Measurements from ENCODE around the gene ABCB8.

The ABCB8 gene

GRCh38 chr7:151028131-151028947 lies at the start of gene ABCB8:
Gene ABCB8 (plus strand): TSS chr7:151028450. CDS start chr7:151028516, 66 bp downstream.
- in situ Hi-C loops (cut with HindIII; ENCODE audit: low pct_ligation_motif_present, low sequenced_read_pairs), result no loop called here
- TF ChIP-seq, protein P1, sequence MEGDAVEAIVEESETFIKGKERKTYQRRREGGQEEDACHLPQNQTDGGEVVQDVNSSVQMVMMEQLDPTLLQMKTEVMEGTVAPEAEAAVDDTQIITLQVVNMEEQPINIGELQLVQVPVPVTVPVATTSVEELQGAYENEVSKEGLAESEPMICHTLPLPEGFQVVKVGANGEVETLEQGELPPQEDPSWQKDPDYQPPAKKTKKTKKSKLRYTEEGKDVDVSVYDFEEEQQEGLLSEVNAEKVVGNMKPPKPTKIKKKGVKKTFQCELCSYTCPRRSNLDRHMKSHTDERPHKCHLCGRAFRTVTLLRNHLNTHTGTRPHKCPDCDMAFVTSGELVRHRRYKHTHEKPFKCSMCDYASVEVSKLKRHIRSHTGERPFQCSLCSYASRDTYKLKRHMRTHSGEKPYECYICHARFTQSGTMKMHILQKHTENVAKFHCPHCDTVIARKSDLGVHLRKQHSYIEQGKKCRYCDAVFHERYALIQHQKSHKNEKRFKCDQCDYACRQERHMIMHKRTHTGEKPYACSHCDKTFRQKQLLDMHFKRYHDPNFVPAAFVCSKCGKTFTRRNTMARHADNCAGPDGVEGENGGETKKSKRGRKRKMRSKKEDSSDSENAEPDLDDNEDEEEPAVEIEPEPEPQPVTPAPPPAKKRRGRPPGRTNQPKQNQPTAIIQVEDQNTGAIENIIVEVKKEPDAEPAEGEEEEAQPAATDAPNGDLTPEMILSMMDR (IDR thresholded peaks at IDR 0.05; ENCODE audit: low read depth, low read length, missing control alignments), result peak; percentile 58
- peak within 1 kb of the TSS; percentile 72 for H3K27ac ChIP-seq
- DNase-seq, result peak; percentile 99
- peak within 1 kb of the TSS; percentile 85 for H3K4me3 ChIP-seq (ENCODE audit: low read depth, low read length)
- H3K27me3 ChIP-seq (replicated peaks), result no peaks in the 10 kb centered on the region
- H3K36me3 ChIP-seq (replicated peaks), result peaks cover 4% of the 10 kb centered on the region

- Histone ChIP-seq H3K27me3 (replicated peaks) (peaks cover 58% of the 10 kb centered on the region), H3K36me3 (replicated peaks) (no peaks in the 10 kb centered on the region), H3K4me3 (ENCODE audit: low read depth, low read length) (no peak overlapping the region), H3K27ac (no peak overlapping the region)
- DNase-seq, result no peak
- in situ Hi-C loops (cut with HindIII; ENCODE audit: low pct_ligation_motif_present, low sequenced_read_pairs), result no loop called here
- TF ChIP-seq, protein P1 (IDR thresholded peaks at IDR 0.05; ENCODE audit: low read depth, low read length, missing control alignments), result no peak
Measured at GRCh38 chr7:150979713-150980390, 48.4 kb upstream of the ABCB8 start.

DNA sequence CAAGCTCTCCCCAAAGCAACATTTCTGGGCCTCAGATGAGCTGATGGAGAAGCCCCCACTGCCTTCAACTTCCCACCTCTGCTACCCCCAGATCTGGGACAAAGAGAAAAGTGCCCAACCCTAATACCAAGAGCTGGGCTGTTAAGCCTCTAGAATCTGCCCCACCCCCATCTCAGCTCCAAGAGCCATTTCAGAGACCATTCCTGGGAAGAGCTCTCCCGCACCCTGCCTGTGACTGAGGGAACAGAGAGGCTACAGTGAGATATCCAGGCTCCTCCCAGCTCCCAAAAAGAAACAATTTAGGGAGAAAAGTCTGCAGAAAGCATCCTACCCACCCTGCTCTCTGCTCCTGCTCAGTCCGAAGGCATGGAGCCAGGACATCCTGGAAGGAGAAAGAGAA lies 47.6 kb upstream of the ABCB8 start:
- in situ Hi-C loops (cut with HindIII; ENCODE audit: low pct_ligation_motif_present, low sequenced_read_pairs), result no loop called here
- Histone ChIP-seq H3K27me3 (replicated peaks) (peaks cover 49% of the 10 kb centered on the region), H3K4me3 (ENCODE audit: low read depth, low read length) (no peak overlapping the region), H3K36me3 (replicated peaks) (no peaks in the 10 kb centered on the region), H3K27ac (no peak overlapping the region)
- DNase-seq, result no peak
- TF ChIP-seq, protein P1 (IDR thresholded peaks at IDR 0.05; ENCODE audit: low read depth, low read length, missing control alignments), result no peak

DNA sequence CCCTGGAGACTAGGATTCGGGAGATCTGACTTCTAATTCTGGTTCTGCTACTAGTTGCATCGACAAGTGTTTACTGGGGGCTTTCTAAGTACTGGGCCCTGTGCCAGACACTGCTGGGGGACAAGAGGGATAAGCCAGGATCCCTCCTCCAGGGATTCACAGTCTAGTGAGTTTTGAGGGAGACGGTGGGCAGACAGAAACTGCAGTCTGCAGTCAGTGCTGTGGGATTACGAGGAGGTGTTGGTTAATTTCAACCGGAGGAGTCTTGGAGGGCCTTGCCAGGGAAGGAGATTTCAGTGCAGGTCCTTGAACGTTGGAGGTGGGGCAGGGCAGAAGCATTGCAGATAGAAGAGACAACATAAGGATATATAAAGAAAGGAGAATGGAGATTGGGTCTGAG lies 46.6 kb upstream of the ABCB8 start:
- Histone ChIP-seq H3K36me3 (replicated peaks) (no peaks in the 10 kb centered on the region), H3K27ac (no peak overlapping the region), H3K4me3 (ENCODE audit: low read depth, low read length) (no peak overlapping the region), H3K27me3 (replicated peaks) (peaks cover 43% of the 10 kb centered on the region)
- in situ Hi-C loops (cut with HindIII; ENCODE audit: low pct_ligation_motif_present, low sequenced_read_pairs), result no loop called here
- TF ChIP-seq, protein P1 (IDR thresholded peaks at IDR 0.05; ENCODE audit: low read depth, low read length, missing control alignments), result no peak
- DNase-seq, result no peak

GRCh38 chr7:150982351-150982750 lies 45.9 kb upstream of the ABCB8 start:
- in situ Hi-C loops (cut with HindIII; ENCODE audit: low pct_ligation_motif_present, low sequenced_read_pairs), result no loop called here
- DNase-seq, result no peak
- no peak overlapping the region for H3K4me3 ChIP-seq (ENCODE audit: low read depth, low read length)
- no peak overlapping the region for H3K27ac ChIP-seq
- H3K36me3 ChIP-seq (replicated peaks), result no peaks in the 10 kb centered on the region
- TF ChIP-seq, protein P1 (IDR thresholded peaks at IDR 0.05; ENCODE audit: low read depth, low read length, missing control alignments), result no peak
- peaks cover 36% of the 10 kb centered on the region for H3K27me3 ChIP-seq (replicated peaks)

Data from brain microvascular endothelial cell (primary cell).